Mucosa of stomach (tissue), 1 donor: ENCODE results near the gene ARID3A.

Source experiments
- H3K27me3 ChIP-seq: one replicate; pipeline ENCODE4 v1.7.0; 2013; ENCODE audit warnings: mild to moderate bottlenecking, low read length; ENCODE audit not compliant: control insufficient read depth, insufficient read depth
- H3K36me3 ChIP-seq: one replicate; pipeline ENCODE4 v1.7.0; 2013; ENCODE audit warnings: low read length; ENCODE audit not compliant: control insufficient read depth, insufficient read depth
- H3K4me1 ChIP-seq: one replicate; pipeline ENCODE4 v1.7.0; 2013; ENCODE audit warnings: mild to moderate bottlenecking, low read length; ENCODE audit not compliant: control insufficient read depth, insufficient read depth
- H3K4me3 ChIP-seq: one replicate; pipeline ENCODE4 v1.7.0; 2013; ENCODE audit warnings: low read length
- H3K9ac ChIP-seq: one replicate; pipeline ENCODE4 v1.7.0; 2013; ENCODE audit warnings: mild to moderate bottlenecking, low read length, moderate library complexity
- H3K9me3 ChIP-seq: one replicate; pipeline ENCODE4 v1.7.0; 2013; ENCODE audit warnings: mild to moderate bottlenecking, low read length, moderate library complexity; ENCODE audit not compliant: control insufficient read depth
- donor health status: Pancreatic carcinoma.

Gene ARID3A

GRCh38 chr19:999379-999719 lies 73.5 kb downstream of the ARID3A start:
- Histone ChIP-seq H3K36me3 (no peaks in the 10 kb centered on the region), H3K27me3 (peaks cover 75% of the 10 kb centered on the region), H3K9me3 (no peaks in the 10 kb centered on the region), H3K4me1 (peaks cover 16% of the 10 kb centered on the region), H3K9ac (no peak overlapping the region), H3K4me3 (no peak overlapping the region)

- Histone ChIP-seq H3K27me3 (peaks cover 76% of the 10 kb centered on the region), H3K4me1 (peaks cover 16% of the 10 kb centered on the region), H3K4me3 (no peak within 1 kb of the TSS), H3K9ac (no peak within 1 kb of the TSS), H3K9me3 (no peaks in the 10 kb centered on the region), H3K36me3 (no peaks in the 10 kb centered on the region)
Measured at GRCh38 chr19:1000095-1000494, 74.3 kb downstream of the ARID3A start, which contains the start of gene GRIN3B. TSS of gene GRIN3B (plus strand) at chr19:1000419. CDS start at chr19:1000438, 19 bp downstream.

GRCh38 chr19:1000591-1001537 lies 75.0 kb downstream of the ARID3A start:
- H3K36me3 ChIP-seq = no peaks in the 10 kb centered on the region
- H3K9me3 ChIP-seq = no peaks in the 10 kb centered on the region
- no peak overlapping the region for H3K4me3 ChIP-seq
- peaks cover 15% of the 10 kb centered on the region for H3K4me1 ChIP-seq
- peaks cover 68% of the 10 kb centered on the region for H3K27me3 ChIP-seq
- H3K9ac ChIP-seq = no peak overlapping the region

GRCh38 chr19:1001538-1002166 lies 75.8 kb downstream of the ARID3A start:
- no peaks in the 10 kb centered on the region for H3K9me3 ChIP-seq
- H3K4me1 ChIP-seq = peaks cover 8% of the 10 kb centered on the region
- H3K9ac ChIP-seq = no peak overlapping the region
- no peak overlapping the region for H3K4me3 ChIP-seq
- peaks cover 60% of the 10 kb centered on the region for H3K27me3 ChIP-seq
- H3K36me3 ChIP-seq = no peaks in the 10 kb centered on the region

- peaks cover 51% of the 10 kb centered on the region for H3K27me3 ChIP-seq
- H3K36me3 ChIP-seq = no peaks in the 10 kb centered on the region
- H3K4me1 ChIP-seq = peaks cover 8% of the 10 kb centered on the region
- H3K9me3 ChIP-seq = no peaks in the 10 kb centered on the region
- H3K9ac ChIP-seq = no peak overlapping the region
- no peak overlapping the region for H3K4me3 ChIP-seq
Measured at GRCh38 chr19:1002600-1002999, 76.8 kb downstream of the ARID3A start.

- peaks cover 8% of the 10 kb centered on the region for H3K4me1 ChIP-seq
- H3K27me3 ChIP-seq = peaks cover 44% of the 10 kb centered on the region
- no peaks in the 10 kb centered on the region for H3K36me3 ChIP-seq
- no peak overlapping the region for H3K4me3 ChIP-seq
- no peaks in the 10 kb centered on the region for H3K9me3 ChIP-seq
- H3K9ac ChIP-seq = no peak overlapping the region
Measured at GRCh38 chr19:1003283-1003682, 77.4 kb downstream of the ARID3A start.

GRCh38 chr19:1004204-1004802 lies 78.5 kb downstream of the ARID3A start:
- Histone ChIP-seq H3K9ac (no peak overlapping the region), H3K27me3 (peaks cover 33% of the 10 kb centered on the region), H3K9me3 (no peaks in the 10 kb centered on the region), H3K4me1 (peaks cover 8% of the 10 kb centered on the region), H3K36me3 (no peaks in the 10 kb centered on the region), H3K4me3 (no peak overlapping the region)

- Histone ChIP-seq H3K27me3 (peaks cover 28% of the 10 kb centered on the region), H3K9ac (no peak overlapping the region), H3K36me3 (no peaks in the 10 kb centered on the region), H3K4me3 (no peak overlapping the region), H3K4me1 (peaks cover 8% of the 10 kb centered on the region), H3K9me3 (no peaks in the 10 kb centered on the region)
Measured at GRCh38 chr19:1004803-1005664, 79.2 kb downstream of the ARID3A start.

- H3K4me1 ChIP-seq = no peaks in the 10 kb centered on the region
- H3K27me3 ChIP-seq = peaks cover 15% of the 10 kb centered on the region
- no peaks in the 10 kb centered on the region for H3K36me3 ChIP-seq
- H3K9ac ChIP-seq = no peak overlapping the region
- no peaks in the 10 kb centered on the region for H3K9me3 ChIP-seq
- H3K4me3 ChIP-seq = no peak overlapping the region
Measured at GRCh38 chr19:1006711-1007398, 81.0 kb downstream of the ARID3A start.

- Histone ChIP-seq H3K27me3 (peaks cover 10% of the 10 kb centered on the region), H3K9me3 (no peaks in the 10 kb centered on the region), H3K9ac (no peak overlapping the region), H3K4me3 (no peak overlapping the region), H3K4me1 (no peaks in the 10 kb centered on the region), H3K36me3 (no peaks in the 10 kb centered on the region)
Measured at GRCh38 chr19:1007399-1008251, 81.8 kb downstream of the ARID3A start.
